HepG2 (cell line): ENCODE measurements around the gene CBFA2T2. TPM values are rescaled to one million over a fixed set of nuclear protein-coding genes. Genes with fewer than 3 reads are reported as not detected.

Experiments
- ATAC-seq: fragments of 200-7000 bp; cut with Tn5 transposase; 3 replicates; pipeline ENCODE4 v1.9.1; 2020; ENCODE audit warnings: mild to moderate bottlenecking, moderate library complexity
- BruUV-seq: library from RNA; stranded (reverse); fragments of 400-500 nt; replicated peaks from 2 replicates; lab custom pipeline; 2021; lab: Mats Ljungman, UMichigan
- CTCF ChIA-PET: fragments of 300-600 bp; formaldehyde crosslinking; extraction: SDS; loops from one replicate; lab custom pipeline; 2021; ENCODE audit warnings: low total read pairs, inconsistent platforms, low intra/inter-chr PET ratio; lab: Yijun Ruan, JAX
- POLR2A ChIA-PET: fragments of 350-600 bp; sonication (Branson Sonifier 250); formaldehyde crosslinking; loops from one replicate; lab custom pipeline; 2020; ENCODE audit warnings: antibody characterized with exemption, inconsistent platforms; lab: Yijun Ruan, JAX
- DNase-seq: peaks from one replicate; pipeline ENCODE4 v3.0.0-alpha.2; 2015; ENCODE audit warnings: low spot score
- FAIRE-seq: peaks from 3 replicates; lab custom pipeline; 2011; peaks lifted over from hg19 to GRCh38; lab: Jason Lieb, UNC
- H2AFZ ChIP-seq: one replicate; pipeline ENCODE4 v1.6.1; 2011; ENCODE audit warnings: low read length, inconsistent platforms
- H3K27ac ChIP-seq: fragments of 300-600 bp; 3 replicates; pipeline ENCODE4 v1.8.0; 2011; ENCODE audit warnings: mixed run types, mild to moderate bottlenecking, mixed read lengths, low read length, inconsistent platforms; ENCODE audit not compliant: insufficient read depth; ENCODE audit errors: extremely low read length
- H3K27me3 ChIP-seq, 2 experiments: fragments of 200-600 bp in 1 of 2; 2 replicates in 1 of 2; 3 replicates in 1 of 2; pipeline versions ENCODE4 v1.6.0 to v1.8.0; 2011; ENCODE audit warnings: low read length in 2 of 2, mild to moderate bottlenecking in 2 of 2, moderate library complexity in 2 of 2, inconsistent platforms in 1 of 2; ENCODE audit not compliant: insufficient read depth in 2 of 2, control insufficient read depth in 1 of 2
- H3K36me3 ChIP-seq, 2 experiments: fragments of 200-600 bp in 1 of 2; replicated peaks in 1 of 2; 2 replicates in 1 of 2; 3 replicates in 1 of 2; pipeline versions ENCODE4 v1.5.1 to v1.8.0; 2011; ENCODE audit warnings: low read length in 2 of 2, inconsistent platforms in 1 of 2; ENCODE audit not compliant: insufficient read depth in 2 of 2, control insufficient read depth in 1 of 2
- H3K4me1 ChIP-seq: 2 replicates; pipeline ENCODE4 v1.5.1; 2012; ENCODE audit warnings: low read length, inconsistent platforms; ENCODE audit not compliant: insufficient read depth
- H3K4me2 ChIP-seq: 2 replicates; pipeline ENCODE4 v1.6.0; 2011; ENCODE audit warnings: low read depth, low read length, inconsistent platforms
- H3K4me3 ChIP-seq, 3 experiments: fragments of 200-600 bp in 1 of 3; sonication (generic), shearing (Covaris generic) in 1 of 3; replicated peaks in 1 of 3; 2 replicates each; pipeline ENCODE4 v1.5.1; 2011 to 2016; ENCODE audit warnings: low read length in 3 of 3, inconsistent platforms in 2 of 3, low read depth in 2 of 3, mild to moderate bottlenecking in 2 of 3, control low read depth in 1 of 3, mixed read lengths in 1 of 3; ENCODE audit not compliant: insufficient read depth in 1 of 3
- H3K79me2 ChIP-seq: one replicate; pipeline ENCODE4 v1.6.1; 2011; ENCODE audit warnings: low read length, inconsistent platforms; ENCODE audit not compliant: insufficient read depth
- H3K9ac ChIP-seq: 2 replicates; pipeline ENCODE4 v1.6.0; 2011; ENCODE audit warnings: mild to moderate bottlenecking, low read depth, low read length, inconsistent platforms; ENCODE audit not compliant: insufficient read depth
- H3K9me3 ChIP-seq: 2 replicates; pipeline ENCODE4 v1.5.1; 2012; ENCODE audit warnings: mild to moderate bottlenecking, low read length
- H4K20me1 ChIP-seq: 2 replicates; pipeline ENCODE4 v1.6.0; 2011; ENCODE audit warnings: inconsistent platforms, mild to moderate bottlenecking, low read length, moderate library complexity; ENCODE audit not compliant: insufficient read depth
- AHDC1 ChIP-seq: sonication (generic); formaldehyde crosslinking; IDR thresholded peaks from 2 replicates; pipeline ENCODE4 v1.5.1; 2020; ENCODE audit warnings: mild to moderate bottlenecking, missing genetic modification reagents, borderline replicate concordance
- PLRG1 ChIP-seq: fragments of 450-650 bp; conservative IDR thresholded peaks from 2 replicates; pipeline ENCODE4 v1.6.1; 2016
- ZNF329 ChIP-seq: sonication (generic); formaldehyde crosslinking; IDR thresholded peaks from 2 replicates; pipeline ENCODE4 v1.9.0; 2021; ENCODE audit warnings: low read depth, mild to moderate bottlenecking, missing genetic modification reagents
- ZNF572 ChIP-seq: sonication (generic); formaldehyde crosslinking; IDR thresholded peaks from 2 replicates; pipeline ENCODE4 v1.5.1; 2020; ENCODE audit warnings: mild to moderate bottlenecking, missing genetic modification reagents
- ZNF619 ChIP-seq: sonication (generic); formaldehyde crosslinking; IDR thresholded peaks from 2 replicates; pipeline ENCODE4 v1.4.0; 2020; ENCODE audit warnings: mild to moderate bottlenecking, missing genetic modification reagents
- WGBS: methylation state at CpG from one replicate; pipeline ENCODE4 v1.1.6; 2017; ENCODE audit warnings: low lambda C conversion rate; 5-methylcytosine and 5-hydroxymethylcytosine counted together
- in situ Hi-C: cut with HindIII; loops from 2 replicates; pipeline ENCODE4 v1.10.0; 2017; ENCODE audit warnings: low pct_unique_long_range_greater_than_20kb; ENCODE audit not compliant: extremely low pct_ligation_motif_present
- intact Hi-C: fragments of 100-400 bp; cut with micrococcal nuclease; formaldehyde crosslinking; loops from one replicate; pipeline ENCODE4 v1.10.0; 2022; ENCODE audit not compliant: unreplicated experiment
- polyA plus RNA-seq, 8 experiments: library from polyadenylated mRNA; depleted of rRNA in 3 of 8; stranded (reverse) in 7 of 8; unstranded in 1 of 8; fragments of >200 nt; fragmentation: Illumina TruSeq in 4 of 8; extraction: Trizol in 4 of 8; gene quantifications; 2 replicates each; pipeline versions ENCODE4 v1.2.1 to v1.2.3, GENCODE V29; 2011 to 2016; ENCODE audit warnings: low read depth in 4 of 8, missing spikeins in 1 of 8, mixed read lengths in 1 of 8; ENCODE audit not compliant: insufficient read depth in 1 of 8
- total RNA-seq, 5 experiments: library from RNA; depleted of rRNA; stranded (reverse); fragments of >200 nt; fragmentation: Illumina TruSeq; extraction: Trizol; gene quantifications; 2 replicates each; pipeline ENCODE4 v1.2.3, GENCODE V29; 2016; ENCODE audit warnings: low read depth in 1 of 5

CBFA2T2 gene
- total and polyA plus RNA-seq, 2 of the 13 experiments (the other 11 are each of a cell fraction or from before 2014, with no cell fraction given), result 6.3 to 21.2 TPM

GRCh38 chr20:33551778-33552177, 61.9 kb downstream of the CBFA2T2 start (continued):
- TF ChIP-seq AHDC1 (CRISPR knock-in tag), result no peak
- no peak for TF ChIP-seq ZNF572

- Histone ChIP-seq H2AFZ (no peak overlapping the region), H3K27me3 (no peaks in the 10 kb centered on the region)
- CTCF ChIA-PET, result no interaction called here
- TF ChIP-seq PLRG1 (no peak), ZNF619 (CRISPR knock-in tag) (no peak), ZNF329 (CRISPR knock-in tag) (no peak)
- TF ChIP-seq, all 625 proteins: peak for 0
- BruUV-seq, result no TSS peak
- Histone ChIP-seq H3K79me2 (peaks cover 18% of the 10 kb centered on the region), H3K9me3 (no peaks in the 10 kb centered on the region), H3K4me1 (peaks cover 38% of the 10 kb centered on the region), H3K4me2 (no peak overlapping the region), H3K27ac (no peak overlapping the region), H3K4me3 (no peak overlapping the region), H4K20me1 (no peaks in the 10 kb centered on the region), H3K9ac (no peak overlapping the region), H3K36me3 (peaks cover 0 to 4% of the 10 kb centered on the region in 2 experiments; a peak in 4 of 5 replicates)
- intact Hi-C loops (no loop called here), in situ Hi-C loops (no loop called here)
- POLR2A ChIA-PET, result no interaction called here
- FAIRE-seq, result no peak
- no peak for ATAC-seq
- no peak for DNase-seq
- 91% methylated on average over 3 of the region's 3 CpGs for WGBS
Measured at GRCh38 chr20:33552519-33552918, 62.6 kb downstream of the CBFA2T2 start.
